ENCODE data around the gene HTR1B. TPM values are rescaled to one million over a fixed set of nuclear protein-coding genes. Genes with fewer than 3 reads are reported as not detected.

The HTR1B gene, protein sequence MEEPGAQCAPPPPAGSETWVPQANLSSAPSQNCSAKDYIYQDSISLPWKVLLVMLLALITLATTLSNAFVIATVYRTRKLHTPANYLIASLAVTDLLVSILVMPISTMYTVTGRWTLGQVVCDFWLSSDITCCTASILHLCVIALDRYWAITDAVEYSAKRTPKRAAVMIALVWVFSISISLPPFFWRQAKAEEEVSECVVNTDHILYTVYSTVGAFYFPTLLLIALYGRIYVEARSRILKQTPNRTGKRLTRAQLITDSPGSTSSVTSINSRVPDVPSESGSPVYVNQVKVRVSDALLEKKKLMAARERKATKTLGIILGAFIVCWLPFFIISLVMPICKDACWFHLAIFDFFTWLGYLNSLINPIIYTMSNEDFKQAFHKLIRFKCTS
- not detected in 2 replicates for total RNA-seq

DNA sequence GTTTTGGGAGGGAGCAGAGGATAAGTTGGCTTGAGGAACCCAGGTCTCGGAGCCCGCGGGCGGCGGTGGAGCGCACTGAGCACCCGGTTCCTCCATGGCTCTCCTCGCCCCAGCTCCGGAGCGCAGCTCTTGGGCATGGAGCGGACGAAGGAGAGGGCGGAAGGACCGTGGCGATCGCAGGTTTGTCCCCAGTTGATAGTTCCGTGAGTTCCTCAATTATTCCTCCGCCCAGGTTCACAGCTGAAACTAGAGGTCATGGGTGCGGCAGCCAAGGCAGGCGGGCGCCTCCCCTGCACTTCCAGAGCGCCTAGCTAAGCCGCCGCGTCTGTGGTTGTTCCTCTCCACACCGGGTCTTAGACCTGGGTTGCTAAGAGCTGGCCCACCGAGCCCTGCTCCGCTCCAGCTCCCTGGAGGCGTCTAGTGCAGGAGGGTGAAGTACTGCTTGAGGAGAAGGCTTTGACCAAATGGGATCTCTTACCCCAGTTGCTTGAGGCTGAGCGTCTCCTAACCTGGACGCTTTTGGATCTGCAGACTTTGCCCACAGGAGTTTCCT, at the start of gene HTR1B:
HTR1B (minus strand) TSS at position 184 of the 553 bp plus-strand sequence; CDS start at position 96, 88 bp downstream.
- no peaks in the 10 kb centered on the region for H4K20me1 ChIP-seq (ENCODE audit: insufficient read depth, low read length)
- H3K9me3 ChIP-seq (ENCODE audit: low read depth, low read length): no peaks in the 10 kb centered on the region
- peak within 1 kb of the TSS; percentile 70 for H3K4me2 ChIP-seq (ENCODE audit: insufficient read depth, low read length)
- no peaks in the 10 kb centered on the region for H3K36me3 ChIP-seq (ENCODE audit: insufficient read depth, low read length)
- H3K27me3 ChIP-seq (ENCODE audit: insufficient read depth, low read length): peaks cover 60% of the 10 kb centered on the region
- TF ChIP-seq, protein P1, sequence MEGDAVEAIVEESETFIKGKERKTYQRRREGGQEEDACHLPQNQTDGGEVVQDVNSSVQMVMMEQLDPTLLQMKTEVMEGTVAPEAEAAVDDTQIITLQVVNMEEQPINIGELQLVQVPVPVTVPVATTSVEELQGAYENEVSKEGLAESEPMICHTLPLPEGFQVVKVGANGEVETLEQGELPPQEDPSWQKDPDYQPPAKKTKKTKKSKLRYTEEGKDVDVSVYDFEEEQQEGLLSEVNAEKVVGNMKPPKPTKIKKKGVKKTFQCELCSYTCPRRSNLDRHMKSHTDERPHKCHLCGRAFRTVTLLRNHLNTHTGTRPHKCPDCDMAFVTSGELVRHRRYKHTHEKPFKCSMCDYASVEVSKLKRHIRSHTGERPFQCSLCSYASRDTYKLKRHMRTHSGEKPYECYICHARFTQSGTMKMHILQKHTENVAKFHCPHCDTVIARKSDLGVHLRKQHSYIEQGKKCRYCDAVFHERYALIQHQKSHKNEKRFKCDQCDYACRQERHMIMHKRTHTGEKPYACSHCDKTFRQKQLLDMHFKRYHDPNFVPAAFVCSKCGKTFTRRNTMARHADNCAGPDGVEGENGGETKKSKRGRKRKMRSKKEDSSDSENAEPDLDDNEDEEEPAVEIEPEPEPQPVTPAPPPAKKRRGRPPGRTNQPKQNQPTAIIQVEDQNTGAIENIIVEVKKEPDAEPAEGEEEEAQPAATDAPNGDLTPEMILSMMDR (IDR thresholded peaks at IDR 0.05; ENCODE audit: extremely low read depth, low read depth, low read length): no peak
- H3K4me3 ChIP-seq (ENCODE audit: insufficient read depth, low read length): peak within 1 kb of the TSS; percentile 64
- H3K79me2 ChIP-seq (ENCODE audit: insufficient read depth, low read length): no peaks in the 10 kb centered on the region
- H3K27ac ChIP-seq (ENCODE audit: low read depth, low read length): no peak within 1 kb of the TSS
- peaks cover 7% of the 10 kb centered on the region for H3K4me1 ChIP-seq (ENCODE audit: insufficient read depth, low read length)
- peak within 1 kb of the TSS; percentile 67 for H2AFZ ChIP-seq (ENCODE audit: low read length)
- DNase-seq (ENCODE audit: insufficient read length, low spot score, missing footprints): peak; percentile 79

DNA sequence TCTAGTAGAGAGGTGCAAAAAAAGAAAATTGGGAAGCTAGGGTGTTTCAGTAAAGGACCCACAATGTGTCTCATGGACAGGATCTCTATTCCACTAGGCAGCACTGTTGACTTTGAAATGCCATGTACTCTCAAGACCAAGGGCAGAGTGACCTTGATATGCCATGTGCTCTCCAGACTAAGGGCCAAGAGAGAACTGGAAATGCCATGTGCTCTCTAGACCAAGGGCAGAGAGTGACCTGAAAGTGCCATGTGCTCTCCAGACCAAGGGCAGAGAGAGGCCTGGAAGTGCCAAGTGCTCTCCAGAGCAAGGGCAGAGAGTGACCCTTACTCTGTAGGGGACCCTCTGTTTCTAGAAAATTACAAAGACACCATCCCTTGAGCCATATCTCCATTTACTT, 49.3 kb upstream of the HTR1B start:
- Histone ChIP-seq H3K36me3 (ENCODE audit: insufficient read depth, low read length) (no peaks in the 10 kb centered on the region), H4K20me1 (ENCODE audit: insufficient read depth, low read length) (no peaks in the 10 kb centered on the region), H3K4me3 (ENCODE audit: insufficient read depth, low read length) (no peak overlapping the region), H3K9me3 (ENCODE audit: low read depth, low read length) (no peaks in the 10 kb centered on the region), H3K79me2 (ENCODE audit: insufficient read depth, low read length) (no peaks in the 10 kb centered on the region), H3K4me1 (ENCODE audit: insufficient read depth, low read length) (no peaks in the 10 kb centered on the region), H2AFZ (ENCODE audit: low read length) (no peak overlapping the region), H3K4me2 (ENCODE audit: insufficient read depth, low read length) (no peak overlapping the region), H3K27me3 (ENCODE audit: insufficient read depth, low read length) (no peaks in the 10 kb centered on the region), H3K27ac (ENCODE audit: low read depth, low read length) (no peak overlapping the region)
- DNase-seq (ENCODE audit: insufficient read length, low spot score, missing footprints): no peak
- TF ChIP-seq, protein P1 (IDR thresholded peaks at IDR 0.05; ENCODE audit: extremely low read depth, low read depth, low read length): no peak

DNA sequence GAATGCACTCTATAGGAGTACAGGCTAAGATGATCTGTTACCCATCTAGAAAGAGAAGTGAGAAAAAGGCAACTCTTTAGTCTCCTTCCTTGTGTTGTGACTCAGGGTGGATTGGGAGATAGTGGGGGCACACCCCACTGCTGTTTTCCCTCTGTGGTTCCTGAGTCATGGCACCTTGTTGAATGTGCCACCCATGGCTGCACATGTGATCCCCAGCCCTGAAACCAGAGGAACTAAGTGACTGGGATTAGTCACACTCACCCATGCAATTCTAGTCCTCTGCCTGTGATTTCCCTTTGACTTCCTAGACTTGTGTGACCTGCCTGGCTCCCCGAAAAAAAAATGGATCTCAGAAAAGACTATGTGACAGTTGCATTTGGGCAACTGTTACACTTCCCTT, 48.6 kb upstream of the HTR1B start:
- H3K27ac ChIP-seq (ENCODE audit: low read depth, low read length): no peak overlapping the region
- H3K27me3 ChIP-seq (ENCODE audit: insufficient read depth, low read length): no peaks in the 10 kb centered on the region
- no peaks in the 10 kb centered on the region for H3K79me2 ChIP-seq (ENCODE audit: insufficient read depth, low read length)
- no peak overlapping the region for H2AFZ ChIP-seq (ENCODE audit: low read length)
- no peaks in the 10 kb centered on the region for H3K9me3 ChIP-seq (ENCODE audit: low read depth, low read length)
- no peaks in the 10 kb centered on the region for H3K36me3 ChIP-seq (ENCODE audit: insufficient read depth, low read length)
- TF ChIP-seq, protein P1 (IDR thresholded peaks at IDR 0.05; ENCODE audit: extremely low read depth, low read depth, low read length): no peak
- no peak overlapping the region for H3K4me2 ChIP-seq (ENCODE audit: insufficient read depth, low read length)
- DNase-seq (ENCODE audit: insufficient read length, low spot score, missing footprints): no peak
- no peaks in the 10 kb centered on the region for H3K4me1 ChIP-seq (ENCODE audit: insufficient read depth, low read length)
- no peaks in the 10 kb centered on the region for H4K20me1 ChIP-seq (ENCODE audit: insufficient read depth, low read length)
- no peak overlapping the region for H3K4me3 ChIP-seq (ENCODE audit: insufficient read depth, low read length)

DNA sequence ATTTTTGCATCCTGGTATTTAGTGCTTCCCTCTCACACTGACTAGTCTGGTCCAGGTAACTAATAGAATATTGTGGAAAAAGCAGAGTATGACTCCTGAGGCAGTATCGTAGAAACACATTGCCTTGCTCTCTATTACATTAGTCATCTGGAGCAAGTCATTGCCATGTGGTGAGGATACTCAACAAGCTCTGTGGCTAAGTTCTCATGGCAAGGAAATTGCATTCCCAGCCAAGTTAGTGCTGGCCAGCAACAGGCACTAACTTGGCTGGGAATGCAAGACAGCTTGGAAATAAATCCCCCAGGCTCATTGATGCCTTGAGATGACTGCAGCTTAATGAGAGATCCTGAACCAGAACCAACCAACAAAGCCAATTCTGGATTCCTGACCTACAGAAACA, 39.7 kb upstream of the HTR1B start:
- H3K4me3 ChIP-seq (ENCODE audit: insufficient read depth, low read length): no peak overlapping the region
- no peaks in the 10 kb centered on the region for H3K27me3 ChIP-seq (ENCODE audit: insufficient read depth, low read length)
- no peaks in the 10 kb centered on the region for H3K4me1 ChIP-seq (ENCODE audit: insufficient read depth, low read length)
- H3K4me2 ChIP-seq (ENCODE audit: insufficient read depth, low read length): no peak overlapping the region
- H4K20me1 ChIP-seq (ENCODE audit: insufficient read depth, low read length): no peaks in the 10 kb centered on the region
- H3K36me3 ChIP-seq (ENCODE audit: insufficient read depth, low read length): no peaks in the 10 kb centered on the region
- TF ChIP-seq, protein P1 (IDR thresholded peaks at IDR 0.05; ENCODE audit: extremely low read depth, low read depth, low read length): no peak
- H3K79me2 ChIP-seq (ENCODE audit: insufficient read depth, low read length): no peaks in the 10 kb centered on the region
- H3K27ac ChIP-seq (ENCODE audit: low read depth, low read length): no peak overlapping the region
- DNase-seq (ENCODE audit: insufficient read length, low spot score, missing footprints): no peak
- no peaks in the 10 kb centered on the region for H3K9me3 ChIP-seq (ENCODE audit: low read depth, low read length)
- no peak overlapping the region for H2AFZ ChIP-seq (ENCODE audit: low read length)

All from osteoblast (primary cell).